ENCODE results near the gene PLB1.

DNA sequence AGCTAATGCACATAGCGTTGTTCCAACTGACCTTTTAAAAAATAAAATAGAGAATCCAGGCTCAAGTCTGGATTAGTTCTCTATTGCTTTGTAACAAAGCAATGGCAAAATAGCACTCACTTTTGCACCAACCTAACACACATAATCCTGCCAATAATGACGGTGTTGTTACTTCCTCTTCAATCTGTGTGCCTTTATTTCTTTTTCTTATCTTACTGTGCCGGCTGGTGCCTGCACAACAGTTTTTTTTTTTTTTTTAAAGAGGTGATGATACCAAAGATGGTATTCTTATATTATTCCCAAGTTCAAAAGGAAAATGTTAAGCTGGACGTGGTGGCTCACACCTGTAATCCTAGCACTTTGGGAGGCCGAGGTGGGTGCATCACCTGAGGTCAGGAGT is 3.4 kb downstream of the PLB1 start:
- TF ChIP-seq, protein P1, sequence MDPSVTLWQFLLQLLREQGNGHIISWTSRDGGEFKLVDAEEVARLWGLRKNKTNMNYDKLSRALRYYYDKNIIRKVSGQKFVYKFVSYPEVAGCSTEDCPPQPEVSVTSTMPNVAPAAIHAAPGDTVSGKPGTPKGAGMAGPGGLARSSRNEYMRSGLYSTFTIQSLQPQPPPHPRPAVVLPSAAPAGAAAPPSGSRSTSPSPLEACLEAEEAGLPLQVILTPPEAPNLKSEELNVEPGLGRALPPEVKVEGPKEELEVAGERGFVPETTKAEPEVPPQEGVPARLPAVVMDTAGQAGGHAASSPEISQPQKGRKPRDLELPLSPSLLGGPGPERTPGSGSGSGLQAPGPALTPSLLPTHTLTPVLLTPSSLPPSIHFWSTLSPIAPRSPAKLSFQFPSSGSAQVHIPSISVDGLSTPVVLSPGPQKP (IDR thresholded peaks at IDR 0.05; ENCODE audit: low read depth, low read length), result no peak
- TF ChIP-seq, protein P2, sequence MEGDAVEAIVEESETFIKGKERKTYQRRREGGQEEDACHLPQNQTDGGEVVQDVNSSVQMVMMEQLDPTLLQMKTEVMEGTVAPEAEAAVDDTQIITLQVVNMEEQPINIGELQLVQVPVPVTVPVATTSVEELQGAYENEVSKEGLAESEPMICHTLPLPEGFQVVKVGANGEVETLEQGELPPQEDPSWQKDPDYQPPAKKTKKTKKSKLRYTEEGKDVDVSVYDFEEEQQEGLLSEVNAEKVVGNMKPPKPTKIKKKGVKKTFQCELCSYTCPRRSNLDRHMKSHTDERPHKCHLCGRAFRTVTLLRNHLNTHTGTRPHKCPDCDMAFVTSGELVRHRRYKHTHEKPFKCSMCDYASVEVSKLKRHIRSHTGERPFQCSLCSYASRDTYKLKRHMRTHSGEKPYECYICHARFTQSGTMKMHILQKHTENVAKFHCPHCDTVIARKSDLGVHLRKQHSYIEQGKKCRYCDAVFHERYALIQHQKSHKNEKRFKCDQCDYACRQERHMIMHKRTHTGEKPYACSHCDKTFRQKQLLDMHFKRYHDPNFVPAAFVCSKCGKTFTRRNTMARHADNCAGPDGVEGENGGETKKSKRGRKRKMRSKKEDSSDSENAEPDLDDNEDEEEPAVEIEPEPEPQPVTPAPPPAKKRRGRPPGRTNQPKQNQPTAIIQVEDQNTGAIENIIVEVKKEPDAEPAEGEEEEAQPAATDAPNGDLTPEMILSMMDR (IDR thresholded peaks at IDR 0.05), result no peak
- TF ChIP-seq POLR2A (IDR thresholded peaks at IDR 0.05; ENCODE audit: low read length), result no peak
- TF ChIP-seq CHD2 (IDR thresholded peaks at IDR 0.05; ENCODE audit: low read length, partially characterized antibody), result no peak
- TF ChIP-seq, protein P3, sequence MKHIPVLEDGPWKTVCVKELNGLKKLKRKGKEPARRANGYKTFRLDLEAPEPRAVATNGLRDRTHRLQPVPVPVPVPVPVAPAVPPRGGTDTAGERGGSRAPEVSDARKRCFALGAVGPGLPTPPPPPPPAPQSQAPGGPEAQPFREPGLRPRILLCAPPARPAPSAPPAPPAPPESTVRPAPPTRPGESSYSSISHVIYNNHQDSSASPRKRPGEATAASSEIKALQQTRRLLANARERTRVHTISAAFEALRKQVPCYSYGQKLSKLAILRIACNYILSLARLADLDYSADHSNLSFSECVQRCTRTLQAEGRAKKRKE (CRISPR knock-in tag; IDR thresholded peaks at IDR 0.05; ENCODE audit: low read depth), result no peak
- TF ChIP-seq EHMT2 (IDR thresholded peaks at IDR 0.05; ENCODE audit: low read depth), result no peak
- no peak for TF ChIP-seq EP300 (IDR thresholded peaks at IDR 0.05)
- TF ChIP-seq, protein P4, sequence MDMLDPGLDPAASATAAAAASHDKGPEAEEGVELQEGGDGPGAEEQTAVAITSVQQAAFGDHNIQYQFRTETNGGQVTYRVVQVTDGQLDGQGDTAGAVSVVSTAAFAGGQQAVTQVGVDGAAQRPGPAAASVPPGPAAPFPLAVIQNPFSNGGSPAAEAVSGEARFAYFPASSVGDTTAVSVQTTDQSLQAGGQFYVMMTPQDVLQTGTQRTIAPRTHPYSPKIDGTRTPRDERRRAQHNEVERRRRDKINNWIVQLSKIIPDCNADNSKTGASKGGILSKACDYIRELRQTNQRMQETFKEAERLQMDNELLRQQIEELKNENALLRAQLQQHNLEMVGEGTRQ (IDR thresholded peaks at IDR 0.05), result no peak
- TF ChIP-seq, protein P5, sequence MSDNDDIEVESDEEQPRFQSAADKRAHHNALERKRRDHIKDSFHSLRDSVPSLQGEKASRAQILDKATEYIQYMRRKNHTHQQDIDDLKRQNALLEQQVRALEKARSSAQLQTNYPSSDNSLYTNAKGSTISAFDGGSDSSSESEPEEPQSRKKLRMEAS (IDR thresholded peaks at IDR 0.05), result no peak
- no peak for TF ChIP-seq SMC3 (IDR thresholded peaks at IDR 0.05)
- TF ChIP-seq POLR2AphosphoS2 (conservative IDR thresholded peaks at IDR 0.05; ENCODE audit: low read length), result no peak
- TF ChIP-seq, protein P6, sequence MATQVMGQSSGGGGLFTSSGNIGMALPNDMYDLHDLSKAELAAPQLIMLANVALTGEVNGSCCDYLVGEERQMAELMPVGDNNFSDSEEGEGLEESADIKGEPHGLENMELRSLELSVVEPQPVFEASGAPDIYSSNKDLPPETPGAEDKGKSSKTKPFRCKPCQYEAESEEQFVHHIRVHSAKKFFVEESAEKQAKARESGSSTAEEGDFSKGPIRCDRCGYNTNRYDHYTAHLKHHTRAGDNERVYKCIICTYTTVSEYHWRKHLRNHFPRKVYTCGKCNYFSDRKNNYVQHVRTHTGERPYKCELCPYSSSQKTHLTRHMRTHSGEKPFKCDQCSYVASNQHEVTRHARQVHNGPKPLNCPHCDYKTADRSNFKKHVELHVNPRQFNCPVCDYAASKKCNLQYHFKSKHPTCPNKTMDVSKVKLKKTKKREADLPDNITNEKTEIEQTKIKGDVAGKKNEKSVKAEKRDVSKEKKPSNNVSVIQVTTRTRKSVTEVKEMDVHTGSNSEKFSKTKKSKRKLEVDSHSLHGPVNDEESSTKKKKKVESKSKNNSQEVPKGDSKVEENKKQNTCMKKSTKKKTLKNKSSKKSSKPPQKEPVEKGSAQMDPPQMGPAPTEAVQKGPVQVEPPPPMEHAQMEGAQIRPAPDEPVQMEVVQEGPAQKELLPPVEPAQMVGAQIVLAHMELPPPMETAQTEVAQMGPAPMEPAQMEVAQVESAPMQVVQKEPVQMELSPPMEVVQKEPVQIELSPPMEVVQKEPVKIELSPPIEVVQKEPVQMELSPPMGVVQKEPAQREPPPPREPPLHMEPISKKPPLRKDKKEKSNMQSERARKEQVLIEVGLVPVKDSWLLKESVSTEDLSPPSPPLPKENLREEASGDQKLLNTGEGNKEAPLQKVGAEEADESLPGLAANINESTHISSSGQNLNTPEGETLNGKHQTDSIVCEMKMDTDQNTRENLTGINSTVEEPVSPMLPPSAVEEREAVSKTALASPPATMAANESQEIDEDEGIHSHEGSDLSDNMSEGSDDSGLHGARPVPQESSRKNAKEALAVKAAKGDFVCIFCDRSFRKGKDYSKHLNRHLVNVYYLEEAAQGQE (IDR thresholded peaks at IDR 0.05), result no peak

Measured in A549 (cell line).